Left ventricle myocardium inferior (tissue), 1 donor: Measurements from ENCODE around the gene CEP89. TPM values are rescaled to one million over a fixed set of nuclear protein-coding genes. Genes with fewer than 3 reads are reported as not detected.
"Not testable (repeated sequence)": the region's sequence is repeated elsewhere in the genome, so short reads cannot be mapped to it uniquely, and the experiment has no call there.

Experiments used
- DNase-seq: peaks from one replicate; pipeline ENCODE4 v3.0.0-alpha.2; 2020
- H3K27ac ChIP-seq: fragments of 200-600 bp; replicated peaks from 2 replicates; pipeline ENCODE4 v1.8.0; 2021
- H3K27me3 ChIP-seq: fragments of 200-600 bp; 2 replicates; pipeline ENCODE4 v1.8.0; 2021; ENCODE audit warnings: low read depth
- H3K36me3 ChIP-seq: fragments of 200-600 bp; 2 replicates; pipeline ENCODE4 v1.8.0; 2021
- H3K4me1 ChIP-seq: fragments of 200-600 bp; 2 replicates; pipeline ENCODE4 v1.8.0; 2021
- H3K4me3 ChIP-seq: fragments of 200-600 bp; 2 replicates; pipeline ENCODE4 v1.8.0; 2021; ENCODE audit warnings: mild to moderate bottlenecking, moderate library complexity
- H3K9me3 ChIP-seq: fragments of 200-600 bp; replicated peaks from 2 replicates; pipeline ENCODE4 v1.8.0; 2021
- intact Hi-C: fragments of 100-400 bp; cut with micrococcal nuclease; formaldehyde crosslinking; loops from one replicate; pipeline ENCODE4 v1.11.0; 2022
- total RNA-seq: library from RNA; stranded (reverse); fragmentation: NEBNext Ultra II Directional; extraction: Animal tissue kit (Norgen Biotek cat#: 25700); gene quantifications from one replicate; pipeline ENCODE4 v1.2.1, GENCODE V29; 2021
- TF ChIP-seq, protein P1 (sequence below): fragments of 200-600 bp; IDR thresholded peaks from 2 replicates; pipeline ENCODE4 v1.8.0; 2021; ENCODE audit warnings: antibody characterized with exemption, mild to moderate bottlenecking, borderline replicate concordance
- donor health status: DM: no; HTN: yes; CAD: no; lungs with severe emphysema.

CEP89 gene
- total RNA-seq, 1 donor from 2014 or later, result 9.1 TPM

DNA sequence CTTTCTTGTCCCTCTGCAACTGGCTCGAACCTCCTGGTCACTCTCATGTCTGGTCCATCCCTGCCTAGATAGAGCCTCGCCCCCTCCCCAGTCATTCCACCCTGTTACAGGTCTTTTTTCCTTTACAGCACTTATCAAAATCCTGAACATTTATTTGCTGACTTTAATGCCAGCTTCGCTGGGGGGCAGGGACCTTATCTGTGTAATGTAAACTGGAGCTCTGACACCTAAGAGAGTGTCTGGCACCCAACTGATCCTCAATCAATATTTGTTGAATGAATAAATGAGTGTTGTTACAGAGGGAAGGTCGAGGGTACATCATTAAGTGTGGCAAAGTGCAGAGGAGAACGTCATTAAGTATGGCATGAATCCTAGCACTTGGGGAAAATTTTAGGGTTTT lies 17.0 kb upstream of the CEP89 start:
- Histone ChIP-seq H3K9me3 (no peaks in the 10 kb centered on the region), H3K27ac (no peak overlapping the region), H3K4me3 (no peak overlapping the region), H3K27me3 (no peaks in the 10 kb centered on the region), H3K4me1 (no peaks in the 10 kb centered on the region), H3K36me3 (peaks cover 9% of the 10 kb centered on the region)
- TF ChIP-seq, protein P1, sequence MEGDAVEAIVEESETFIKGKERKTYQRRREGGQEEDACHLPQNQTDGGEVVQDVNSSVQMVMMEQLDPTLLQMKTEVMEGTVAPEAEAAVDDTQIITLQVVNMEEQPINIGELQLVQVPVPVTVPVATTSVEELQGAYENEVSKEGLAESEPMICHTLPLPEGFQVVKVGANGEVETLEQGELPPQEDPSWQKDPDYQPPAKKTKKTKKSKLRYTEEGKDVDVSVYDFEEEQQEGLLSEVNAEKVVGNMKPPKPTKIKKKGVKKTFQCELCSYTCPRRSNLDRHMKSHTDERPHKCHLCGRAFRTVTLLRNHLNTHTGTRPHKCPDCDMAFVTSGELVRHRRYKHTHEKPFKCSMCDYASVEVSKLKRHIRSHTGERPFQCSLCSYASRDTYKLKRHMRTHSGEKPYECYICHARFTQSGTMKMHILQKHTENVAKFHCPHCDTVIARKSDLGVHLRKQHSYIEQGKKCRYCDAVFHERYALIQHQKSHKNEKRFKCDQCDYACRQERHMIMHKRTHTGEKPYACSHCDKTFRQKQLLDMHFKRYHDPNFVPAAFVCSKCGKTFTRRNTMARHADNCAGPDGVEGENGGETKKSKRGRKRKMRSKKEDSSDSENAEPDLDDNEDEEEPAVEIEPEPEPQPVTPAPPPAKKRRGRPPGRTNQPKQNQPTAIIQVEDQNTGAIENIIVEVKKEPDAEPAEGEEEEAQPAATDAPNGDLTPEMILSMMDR, result no peak
- DNase-seq, result no peak
- intact Hi-C loops, result no loop called here

DNA sequence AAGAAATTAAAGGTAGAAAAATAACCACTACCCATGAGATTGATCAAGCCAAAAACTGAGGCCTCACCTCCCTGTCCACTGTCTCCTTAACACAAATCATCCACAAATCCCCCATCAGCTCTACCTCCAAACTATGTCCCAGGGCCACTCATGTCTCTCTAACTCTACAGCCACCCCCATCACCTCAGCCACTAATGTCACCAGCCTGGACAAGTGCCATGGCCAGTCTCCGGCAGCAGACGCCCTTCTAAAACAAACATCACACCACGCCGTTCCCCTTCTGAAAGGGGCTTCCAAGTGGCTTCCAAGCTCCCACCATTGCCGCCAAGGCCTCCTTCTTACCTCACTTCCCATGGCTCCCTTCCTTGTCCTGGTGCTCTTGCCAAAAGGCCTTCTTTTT lies 16.5 kb upstream of the CEP89 start:
- H3K36me3 ChIP-seq, intact Hi-C loops, DNase-seq, H3K9me3 ChIP-seq, H3K4me1 ChIP-seq, H3K4me3 ChIP-seq, H3K27me3 ChIP-seq, H3K27ac ChIP-seq: not testable (repeated sequence)

DNA sequence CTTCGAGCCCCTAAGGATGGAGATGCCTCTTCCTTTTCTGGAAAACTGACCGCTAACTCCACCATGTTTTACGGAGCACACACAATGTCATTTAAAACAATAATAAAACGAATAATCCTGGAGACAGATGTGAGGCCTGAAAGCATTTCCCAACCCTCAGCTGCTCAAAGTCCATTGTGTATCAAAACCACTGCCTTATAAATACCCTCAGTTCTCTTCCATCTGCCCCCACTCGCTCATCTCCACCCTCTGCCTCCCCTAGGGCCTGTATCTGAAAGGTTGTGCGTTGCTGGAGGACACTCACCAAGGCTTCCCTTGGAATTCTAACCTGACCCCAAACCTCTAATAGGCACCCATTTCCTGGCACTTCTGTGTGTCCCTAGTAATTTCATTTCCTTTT lies 10.7 kb upstream of the CEP89 start:
- DNase-seq, H3K27ac ChIP-seq, H3K4me1 ChIP-seq, H3K9me3 ChIP-seq, H3K4me3 ChIP-seq, intact Hi-C loops, H3K27me3 ChIP-seq, H3K36me3 ChIP-seq: not testable (repeated sequence)

DNA sequence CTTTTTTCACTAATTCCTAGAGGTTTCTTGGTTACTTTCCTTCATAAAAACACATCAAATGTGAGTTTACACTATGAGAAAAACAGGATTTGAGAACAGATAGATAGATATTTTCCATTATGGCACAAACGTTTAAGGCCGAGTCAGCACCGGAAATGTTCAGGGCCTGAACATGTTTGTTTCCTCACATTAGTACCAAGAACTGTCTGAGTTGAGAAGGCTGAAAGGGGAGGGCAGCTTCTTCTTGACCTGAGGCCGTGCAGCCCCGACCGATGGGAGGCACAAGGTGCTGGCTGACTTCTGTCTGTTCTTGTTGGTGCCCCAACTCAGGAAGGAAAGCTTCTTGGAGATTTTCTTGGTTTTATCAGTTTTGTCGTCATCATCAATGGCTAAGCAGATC lies 8.0 kb upstream of the CEP89 start:
- H3K27ac ChIP-seq, H3K9me3 ChIP-seq, H3K4me1 ChIP-seq, H3K36me3 ChIP-seq, H3K4me3 ChIP-seq, DNase-seq, H3K27me3 ChIP-seq, intact Hi-C loops: not testable (repeated sequence)

DNA sequence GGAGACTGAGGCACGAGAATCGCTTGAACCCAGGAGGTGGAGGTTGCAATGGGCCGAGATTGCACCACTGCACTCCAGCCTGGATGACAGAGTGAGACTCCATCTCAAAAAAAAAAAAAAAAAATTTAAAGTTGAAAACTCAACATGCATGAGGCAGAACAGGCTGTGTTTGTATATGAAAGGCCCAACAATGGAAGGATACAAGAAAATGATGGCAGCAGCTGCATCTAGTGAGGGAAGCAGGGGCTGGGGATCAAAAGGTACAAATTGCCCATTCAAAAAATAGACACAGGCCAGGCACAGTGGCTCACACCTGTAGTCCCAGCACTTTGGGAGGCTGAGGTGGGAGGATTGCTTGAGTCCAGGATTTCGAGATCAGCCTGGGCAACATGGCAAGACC lies 6.1 kb upstream of the CEP89 start:
- H3K27me3 ChIP-seq, DNase-seq, H3K4me1 ChIP-seq, intact Hi-C loops, H3K27ac ChIP-seq, H3K9me3 ChIP-seq, H3K4me3 ChIP-seq, H3K36me3 ChIP-seq: not testable (repeated sequence)

DNA sequence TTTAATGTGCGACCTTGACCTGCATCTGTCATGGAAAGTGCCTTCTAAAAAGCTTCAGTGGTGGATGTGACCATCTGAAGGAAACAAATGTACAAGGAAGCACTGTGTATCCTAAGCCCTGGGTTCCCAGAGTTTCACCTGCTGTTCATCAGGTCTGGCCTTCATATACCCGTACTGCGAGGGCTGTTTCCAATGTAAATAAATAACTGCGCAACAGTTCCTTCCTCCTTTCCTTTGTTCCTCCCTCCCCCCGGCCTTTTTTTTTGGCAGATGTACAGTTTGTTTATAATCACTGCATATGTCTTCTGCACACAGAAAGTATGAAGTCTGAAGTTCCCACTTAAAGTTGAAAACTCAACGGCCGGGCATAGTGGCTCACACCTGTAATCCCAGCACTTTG lies 5.5 kb upstream of the CEP89 start:
- intact Hi-C loops, result no loop called here
- H3K4me1 ChIP-seq, result peaks cover 6% of the 10 kb centered on the region
- TF ChIP-seq, protein P1, result no peak

DNA sequence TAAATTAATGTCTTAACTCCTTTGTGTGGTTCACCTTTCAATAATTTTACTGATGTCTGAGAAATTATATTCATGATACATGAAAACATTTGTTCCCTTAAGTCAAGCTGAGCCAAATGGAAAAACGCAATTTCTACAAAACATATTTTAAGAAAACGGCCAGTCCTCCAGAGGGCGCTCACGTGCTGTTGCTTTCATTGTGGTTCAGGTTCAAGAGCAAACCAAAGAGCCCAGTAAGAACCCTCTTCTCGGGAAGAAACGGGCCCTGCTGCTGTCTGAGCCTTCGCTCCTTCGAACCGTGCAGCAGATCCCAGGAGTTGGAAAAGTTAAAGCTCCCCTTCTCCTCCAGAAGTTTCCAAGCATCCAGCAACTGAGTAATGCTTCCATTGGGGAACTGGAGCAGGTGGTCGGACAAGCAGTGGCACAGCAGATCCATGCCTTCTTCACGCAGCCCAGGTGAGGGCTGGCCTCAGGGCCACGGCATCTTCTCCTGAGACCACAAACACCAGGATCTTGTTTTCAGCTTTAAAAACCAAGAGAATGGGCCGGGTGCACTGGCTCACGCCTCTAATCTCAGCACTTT lies 4.6 kb upstream of the CEP89 start:
- TF ChIP-seq, protein P1, result peak; percentile 73
- DNase-seq, result peak; percentile 69
- Histone ChIP-seq H3K27me3 (no peaks in the 10 kb centered on the region), H3K4me1 (peaks cover 13% of the 10 kb centered on the region), H3K27ac (no peak overlapping the region), H3K9me3 (no peaks in the 10 kb centered on the region), H3K4me3 (no peak overlapping the region), H3K36me3 (no peaks in the 10 kb centered on the region)
- intact Hi-C loops, result no loop called here

More for the DNA sequence above, 5.5 kb upstream of the CEP89 start:
- Histone ChIP-seq H3K27ac (no peak overlapping the region), H3K36me3 (no peaks in the 10 kb centered on the region), H3K9me3 (no peaks in the 10 kb centered on the region), H3K27me3 (no peaks in the 10 kb centered on the region), H3K4me3 (no peak overlapping the region)
- DNase-seq, result no peak
